PC-3 (cell line): Measurements from ENCODE around the gene EMX2. TPM values are rescaled to one million over a fixed set of nuclear protein-coding genes. Genes with fewer than 3 reads are reported as not detected.

Experiments
- ATAC-seq: fragments of 200-7000 bp; cut with Tn5 transposase; 2 replicates; pipeline ENCODE4 v1.9.1; 2020; ENCODE audit warnings: mild to moderate bottlenecking, moderate library complexity
- BruUV-seq: library from RNA; stranded (reverse); fragments of 400-500 nt; replicated peaks from 2 replicates; lab custom pipeline; 2021; lab: Mats Ljungman, UMichigan
- CTCF ChIA-PET: fragments of 300-600 bp; sonication (Branson Sonifier 250); formaldehyde crosslinking; loops from one replicate; lab custom pipeline; 2022; ENCODE audit warnings: antibody characterized with exemption; lab: Charles Lee
- POLR2A ChIA-PET: fragments of 300-600 bp; sonication (Branson Sonifier 250); formaldehyde crosslinking; loops from one replicate; lab custom pipeline; 2022; ENCODE audit warnings: antibody characterized with exemption; ENCODE audit not compliant: unreplicated experiment; lab: Charles Lee
- DNase-seq: peaks from one replicate; pipeline ENCODE4 v3.0.0-alpha.2; 2015
- H2AFZ ChIP-seq: fragments of 300-600 bp; sonication (generic); 2 replicates; pipeline ENCODE4 v1.6.0; 2016; ENCODE audit warnings: antibody characterized with exemption, low read length
- H3F3A ChIP-seq: fragments of 300-600 bp; sonication (generic); one replicate; pipeline ENCODE4 v1.6.0; 2017; ENCODE audit warnings: antibody characterized with exemption, low read length, control low read depth, mild to moderate bottlenecking; ENCODE audit not compliant: unreplicated experiment
- H3K27ac ChIP-seq: fragments of 300-600 bp; sonication (generic); 2 replicates; pipeline ENCODE4 v1.5.1; 2016; ENCODE audit warnings: mild to moderate bottlenecking, low read length
- H3K27me3 ChIP-seq: fragments of 300-600 bp; sonication (generic); 2 replicates; pipeline ENCODE4 v1.6.1; 2016; ENCODE audit warnings: low read length, mixed read lengths
- H3K36me3 ChIP-seq: fragments of 300-600 bp; sonication (generic); 2 replicates; pipeline ENCODE4 v1.6.1; 2016; ENCODE audit warnings: low read depth, mixed run types, low read length, mixed read lengths
- H3K4me1 ChIP-seq: fragments of 300-600 bp; sonication (generic); 2 replicates; pipeline ENCODE4 v1.5.1; 2016; ENCODE audit warnings: low read length; ENCODE audit not compliant: insufficient read depth
- H3K4me2 ChIP-seq: fragments of 300-600 bp; sonication (generic); 2 replicates; pipeline ENCODE4 v1.6.0; 2016; ENCODE audit warnings: low read length
- H3K4me3 ChIP-seq: fragments of 300-600 bp; sonication (generic); 2 replicates; pipeline ENCODE4 v1.5.1; 2016; ENCODE audit warnings: mild to moderate bottlenecking, low read length, mixed read lengths
- H3K79me2 ChIP-seq: fragments of 300-600 bp; sonication (generic); 2 replicates; pipeline ENCODE4 v1.6.1; 2017; ENCODE audit warnings: low read length, mixed read lengths
- H3K9ac ChIP-seq: fragments of 300-600 bp; sonication (generic); 2 replicates; pipeline ENCODE4 v1.6.0; 2016; ENCODE audit warnings: mild to moderate bottlenecking, low read length
- H3K9me2 ChIP-seq: fragments of 300-600 bp; sonication (generic); replicated peaks from 2 replicates; pipeline ENCODE4 v1.6.1; 2016; ENCODE audit warnings: mixed run types, low read length, mixed read lengths
- H3K9me3 ChIP-seq: fragments of 300-600 bp; sonication (generic); 2 replicates; pipeline ENCODE4 v1.6.1; 2016; ENCODE audit warnings: low read length, mixed read lengths
- H4K20me1 ChIP-seq: fragments of 300-600 bp; sonication (generic); 2 replicates; pipeline ENCODE4 v1.6.1; 2016; ENCODE audit warnings: low read length, mixed read lengths
- CTCF ChIP-seq: fragments of 300-600 bp; sonication (generic); conservative IDR thresholded peaks from 2 replicates; pipeline ENCODE4 v1.5.1; 2017; ENCODE audit warnings: antibody characterized with exemption, low read depth, mild to moderate bottlenecking, low read length
- EZH2 ChIP-seq: fragments of 300-600 bp; sonication (generic); IDR thresholded peaks from one replicate; pipeline ENCODE4 v1.6.1; 2017; ENCODE audit warnings: antibody characterized with exemption, mild to moderate bottlenecking, low read length; ENCODE audit not compliant: unreplicated experiment
- EZH2phosphoT487 ChIP-seq: fragments of 300-600 bp; sonication (generic); IDR thresholded peaks from 2 replicates; pipeline ENCODE4 v1.6.1; 2018; ENCODE audit warnings: mild to moderate bottlenecking, antibody characterized with exemption, low read length, borderline replicate concordance
- intact Hi-C: fragments of 100-400 bp; cut with micrococcal nuclease; formaldehyde crosslinking; loops from 2 replicates; pipeline ENCODE4 v1.9.0; 2023
- total RNA-seq: library from RNA; depleted of rRNA; stranded (reverse); fragments of >200 nt; gene quantifications from 2 replicates; pipeline ENCODE4 v1.2.3, GENCODE V29; 2014

The EMX2 gene
- total RNA-seq, 1 experiment from 2014 or later = not detected

- BruUV-seq = no TSS peak
- Histone ChIP-seq H3K79me2 (no peaks in the 10 kb centered on the region), H3K9me3 (no peaks in the 10 kb centered on the region), H2AFZ (no peak overlapping the region), H3K4me3 (no peak overlapping the region), H3K4me1 (no peaks in the 10 kb centered on the region), H3K36me3 (no peaks in the 10 kb centered on the region), H3K27ac (no peak overlapping the region), H3K4me2 (no peak overlapping the region), H3K27me3 (peaks cover 54% of the 10 kb centered on the region), H3K9ac (no peak overlapping the region), H3K9me2 (no peaks in the 10 kb centered on the region), H4K20me1 (no peaks in the 10 kb centered on the region), H3F3A (no peaks in the 10 kb centered on the region)
- ATAC-seq (no peak), DNase-seq (no peak)
- intact Hi-C loops = no loop called here
- TF ChIP-seq EZH2phosphoT487 = no peak
- no peak for TF ChIP-seq CTCF
- no peak for TF ChIP-seq EZH2
- POLR2A ChIA-PET = no interaction called here
- CTCF ChIA-PET = no interaction called here
Measured at GRCh38 chr10:117500456-117500855, 42.1 kb upstream of the EMX2 start.

GRCh38 chr10:117501460-117502035 lies 41.0 kb upstream of the EMX2 start:
- ChIA-PET CTCF (no interaction called here), POLR2A (no interaction called here)
- no peaks in the 10 kb centered on the region for H3K36me3 ChIP-seq
- H3K9ac ChIP-seq = no peak overlapping the region
- H3K79me2 ChIP-seq = no peaks in the 10 kb centered on the region
- H2AFZ ChIP-seq = no peak overlapping the region
- no TSS peak for BruUV-seq
- DNase-seq (no peak), ATAC-seq (no peak)
- peaks cover 65% of the 10 kb centered on the region for H3K27me3 ChIP-seq
- H3K4me2 ChIP-seq = no peak overlapping the region
- no peaks in the 10 kb centered on the region for H3K9me3 ChIP-seq
- no peak overlapping the region for H3K27ac ChIP-seq
- intact Hi-C loops = no loop called here
- H3K4me1 ChIP-seq = no peaks in the 10 kb centered on the region
- TF ChIP-seq EZH2phosphoT487 (no peak), EZH2 (no peak), CTCF (no peak)
- no peak overlapping the region for H3K4me3 ChIP-seq
- no peaks in the 10 kb centered on the region for H4K20me1 ChIP-seq
- no peaks in the 10 kb centered on the region for H3F3A ChIP-seq
- no peaks in the 10 kb centered on the region for H3K9me2 ChIP-seq

GRCh38 chr10:117502421-117503243 lies 39.9 kb upstream of the EMX2 start:
- TF ChIP-seq CTCF (no peak), EZH2 (no peak), EZH2phosphoT487 (no peak)
- Histone ChIP-seq H3K9me2 (no peaks in the 10 kb centered on the region), H3K9me3 (no peaks in the 10 kb centered on the region), H2AFZ (no peak overlapping the region), H3K79me2 (no peaks in the 10 kb centered on the region), H3K4me3 (no peak overlapping the region), H3K9ac (no peak overlapping the region), H3K27me3 (peaks cover 75% of the 10 kb centered on the region), H3K4me1 (no peaks in the 10 kb centered on the region), H3K4me2 (no peak overlapping the region), H3K27ac (no peak overlapping the region), H4K20me1 (no peaks in the 10 kb centered on the region), H3K36me3 (no peaks in the 10 kb centered on the region), H3F3A (no peaks in the 10 kb centered on the region)
- DNase-seq (no peak), ATAC-seq (no peak)
- intact Hi-C loops = no loop called here
- no TSS peak for BruUV-seq
- POLR2A ChIA-PET = no interaction called here
- CTCF ChIA-PET = no interaction called here
